HG03064 (cell line): ENCODE measurements around the gene SEMA3D.

Experiments
- ATAC-seq: cut with Tn5 transposase; IDR thresholded peaks from one replicate; pipeline ENCODE4 v1.9.1; 2021; ENCODE audit warnings: low read depth; ENCODE audit not compliant: unreplicated experiment

The SEMA3D gene

DNA sequence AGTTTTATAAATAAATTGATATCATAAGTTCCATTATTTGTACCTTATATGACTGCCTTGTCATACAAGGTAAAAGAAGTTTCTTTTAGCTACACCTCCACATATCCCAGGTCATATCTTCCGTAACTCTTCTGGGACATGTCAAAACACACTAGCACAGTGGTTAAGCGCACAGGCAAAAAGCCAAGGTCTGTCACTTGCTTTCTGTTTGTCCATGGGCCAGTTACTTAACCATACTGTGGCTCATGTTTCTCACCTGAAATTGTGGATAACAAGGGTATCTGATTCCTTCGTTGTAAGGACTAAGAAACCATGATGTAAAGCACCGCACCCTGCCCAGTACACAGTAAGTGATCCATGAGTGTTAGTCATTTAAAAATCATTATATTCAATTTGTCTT is 56.2 kb downstream of the SEMA3D start:
- no peak for ATAC-seq

- no peak for ATAC-seq
These were observed 60.5 kb downstream of the SEMA3D start for GRCh38 chr7:85126383-85126782.

DNA sequence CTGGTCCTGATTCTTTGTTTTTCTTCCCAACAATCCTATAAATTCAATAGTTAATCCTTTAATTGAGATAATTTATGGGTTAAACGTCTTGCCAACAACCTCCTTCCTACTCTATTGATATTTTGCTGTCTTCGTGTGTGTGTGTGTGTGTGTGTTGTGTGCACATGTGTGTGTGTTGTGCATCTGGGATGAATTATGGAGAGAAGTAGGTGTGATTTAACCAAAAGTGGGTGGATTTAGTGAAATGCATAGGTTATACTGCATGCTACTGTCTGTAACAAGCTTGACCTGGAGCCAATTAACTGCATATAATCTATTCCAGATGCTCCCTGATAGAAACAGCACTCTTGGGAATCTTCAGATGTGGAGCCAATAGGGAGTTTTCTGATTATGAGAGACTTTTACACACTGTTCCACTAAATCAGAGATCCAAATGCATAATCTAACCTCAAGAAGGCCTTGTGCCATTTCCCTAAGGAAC is 61.2 kb downstream of the SEMA3D start:
- ATAC-seq = no peak

DNA sequence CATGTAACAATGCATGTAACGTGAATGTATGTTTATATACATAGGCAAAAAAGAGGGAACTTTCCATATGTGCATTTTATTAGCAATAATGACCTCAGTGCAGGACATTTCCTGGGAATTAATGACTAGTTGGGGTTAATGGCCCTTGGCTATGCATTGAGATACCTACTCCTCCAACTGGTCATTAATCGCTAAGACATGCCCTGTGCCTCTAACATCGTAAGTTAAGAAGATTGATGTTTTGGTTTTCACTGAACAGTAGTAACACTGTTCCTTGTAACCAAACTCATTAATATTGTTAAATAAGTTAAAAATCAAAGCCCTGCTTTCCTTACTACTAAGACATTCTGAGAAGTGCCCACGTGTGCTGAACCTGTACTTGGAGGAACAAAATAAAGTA is 61.7 kb downstream of the SEMA3D start:
- ATAC-seq = no peak

- ATAC-seq = no peak
These were observed 66.9 kb downstream of the SEMA3D start for GRCh38 chr7:85119934-85120333.

- ATAC-seq = no peak
These were observed 71.0 kb downstream of the SEMA3D start for GRCh38 chr7:85115862-85116261.

- ATAC-seq = no peak
These were observed 71.8 kb downstream of the SEMA3D start for GRCh38 chr7:85115006-85115405.

- ATAC-seq = no peak
These were observed 72.5 kb downstream of the SEMA3D start for GRCh38 chr7:85114342-85114741.

GRCh38 chr7:85111761-85112160 is 75.1 kb downstream of the SEMA3D start:
- no peak for ATAC-seq

DNA sequence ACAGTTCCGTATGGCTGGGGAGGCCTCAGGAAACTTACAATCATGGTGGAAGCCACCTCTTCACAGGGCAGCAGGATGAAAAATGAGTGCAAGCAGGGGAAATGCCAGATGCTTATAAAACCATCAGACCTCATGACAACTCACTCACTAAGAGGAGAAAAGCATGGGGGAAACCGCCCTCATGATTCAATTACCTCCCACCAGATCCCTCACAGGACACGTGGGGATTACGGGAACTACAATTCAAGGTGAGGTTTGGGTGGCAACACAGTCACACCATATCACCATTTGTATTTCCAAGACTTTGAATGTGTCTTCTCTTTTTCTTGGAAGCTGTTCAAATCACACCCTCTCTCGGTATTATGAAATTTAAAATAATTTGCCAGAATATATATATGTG is 80.1 kb downstream of the SEMA3D start:
- no peak for ATAC-seq

GRCh38 chr7:85104432-85105205 is 82.2 kb downstream of the SEMA3D start:
- no peak for ATAC-seq

- no peak for ATAC-seq
These were observed 82.9 kb downstream of the SEMA3D start for GRCh38 chr7:85103962-85104361.

DNA sequence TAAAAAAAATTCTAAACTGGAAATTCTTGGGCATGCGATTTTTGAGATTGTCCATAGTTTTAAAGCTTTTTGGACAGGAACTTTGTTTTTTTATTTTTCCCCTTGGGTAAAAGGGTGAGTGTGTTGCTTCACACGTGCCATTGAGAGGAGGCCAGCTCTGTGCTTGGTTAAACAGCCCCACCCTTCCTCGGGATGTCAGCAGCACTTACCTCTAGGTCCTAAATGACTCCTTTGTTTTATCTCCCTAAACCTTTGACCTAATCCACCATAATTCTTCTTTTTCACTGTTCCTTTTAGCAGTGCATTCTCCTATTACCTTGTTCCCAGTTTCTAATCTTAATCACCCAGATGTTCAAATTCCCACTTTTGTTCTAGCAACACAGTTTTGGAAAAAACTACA is 83.5 kb downstream of the SEMA3D start:
- ATAC-seq = no peak

GRCh38 chr7:85102813-85103350 is 84.0 kb downstream of the SEMA3D start:
- ATAC-seq = no peak

DNA sequence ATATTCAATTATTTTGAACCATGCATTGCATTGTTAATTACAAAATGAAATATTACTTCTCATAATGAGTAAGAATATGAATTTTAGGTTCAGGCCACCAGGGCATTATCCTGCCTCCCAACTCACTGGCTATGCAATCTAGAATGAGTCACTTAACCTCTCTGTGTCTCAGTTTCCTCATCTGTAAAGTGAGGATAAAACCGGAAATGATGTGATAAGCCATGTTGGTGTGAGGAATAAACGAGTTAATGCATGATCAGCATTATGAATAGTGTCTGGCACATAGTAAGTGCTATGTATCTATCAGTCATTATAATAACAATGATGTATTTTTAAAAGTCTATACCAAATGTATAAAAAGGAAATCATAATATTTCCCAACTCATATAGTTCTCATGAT is 85.5 kb downstream of the SEMA3D start:
- ATAC-seq = no peak

DNA sequence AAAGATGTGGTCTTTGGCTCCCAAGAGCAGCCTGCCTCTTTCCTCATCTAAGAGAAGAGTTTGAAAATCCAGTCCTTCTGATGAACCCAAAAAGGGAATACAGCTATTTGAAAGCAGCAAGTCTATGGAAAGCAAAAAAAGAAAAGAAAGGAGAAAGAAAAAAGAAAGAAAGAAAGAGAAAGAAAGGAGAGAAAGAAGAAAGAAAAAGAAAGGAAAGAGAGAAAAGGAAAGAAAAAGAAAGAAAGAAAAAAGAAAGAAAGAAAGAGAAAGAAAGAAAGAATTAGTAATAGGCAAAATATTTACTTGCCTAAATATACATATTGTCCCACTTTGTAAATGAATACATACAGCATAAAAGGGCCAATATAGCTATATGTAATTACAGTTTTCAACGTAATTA is 89.0 kb downstream of the SEMA3D start:
- no peak for ATAC-seq

DNA sequence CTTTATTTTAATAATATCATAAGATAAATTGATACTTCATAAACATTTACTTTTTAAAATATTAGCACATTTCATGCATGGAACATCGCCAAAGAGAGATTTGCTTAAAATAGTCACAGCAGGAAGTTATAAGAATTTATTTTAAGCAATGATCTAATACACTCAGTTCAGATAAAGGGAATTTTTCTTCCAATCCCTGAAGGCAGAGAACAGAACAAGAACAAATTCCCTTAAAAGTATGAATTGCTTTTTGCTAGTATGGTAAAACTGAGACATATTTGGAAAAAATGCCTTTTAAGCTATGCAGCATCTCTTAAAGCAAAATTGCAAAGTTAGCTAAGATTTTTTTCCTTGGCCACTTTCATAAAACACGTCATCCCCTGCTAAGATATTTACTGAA is 91.0 kb downstream of the SEMA3D start:
- ATAC-seq = no peak

DNA sequence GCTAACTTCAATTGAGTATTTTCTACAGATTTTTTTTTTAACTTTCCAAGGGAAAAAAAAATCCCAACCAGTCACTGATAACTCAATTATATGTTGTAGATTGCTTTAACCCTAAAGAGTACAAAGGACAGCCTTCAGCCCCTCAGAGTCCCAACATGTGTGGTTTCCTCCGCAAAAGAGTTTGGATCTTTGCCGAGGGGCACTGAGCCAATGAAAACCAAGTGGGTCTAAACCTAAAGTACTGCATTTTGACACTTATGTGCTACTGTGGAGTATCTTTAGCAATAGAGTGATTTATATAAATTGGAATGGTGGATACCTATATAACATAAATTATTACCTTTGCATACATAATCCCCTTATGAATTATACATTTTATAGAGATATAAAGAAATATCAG is 91.5 kb downstream of the SEMA3D start:
- no peak for ATAC-seq

DNA sequence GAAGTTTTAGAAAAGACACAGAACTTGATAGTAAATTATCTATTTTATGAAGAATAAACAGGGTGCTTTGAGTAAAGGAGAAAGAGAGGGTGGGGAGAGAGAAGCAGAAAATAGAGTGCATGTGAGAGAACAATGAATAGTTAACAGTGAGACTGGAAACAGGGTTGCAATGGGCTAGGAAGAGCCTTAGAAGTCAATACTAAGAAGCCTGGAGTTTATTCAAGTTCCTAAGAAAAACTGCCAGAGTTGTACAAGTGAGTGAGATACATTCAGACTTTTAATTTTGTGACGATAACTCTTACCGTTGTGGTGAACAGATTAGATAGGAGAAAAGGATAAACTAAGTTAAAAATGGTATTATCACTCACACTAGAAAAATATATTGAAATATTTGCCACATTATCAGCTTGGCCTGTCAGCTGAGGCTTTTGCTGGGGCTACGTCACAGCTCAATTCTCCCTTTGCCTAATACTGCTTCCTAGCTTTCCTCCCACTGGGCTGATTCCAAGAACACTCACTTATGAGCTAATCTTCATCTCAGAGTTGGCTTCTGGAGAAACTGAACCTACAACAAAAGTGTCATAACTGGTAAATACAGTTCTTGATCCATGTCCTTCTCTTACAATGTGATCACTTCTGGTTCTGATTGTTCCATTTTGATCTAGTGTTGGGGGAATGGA is 92.7 kb downstream of the SEMA3D start:
- no peak for ATAC-seq

DNA sequence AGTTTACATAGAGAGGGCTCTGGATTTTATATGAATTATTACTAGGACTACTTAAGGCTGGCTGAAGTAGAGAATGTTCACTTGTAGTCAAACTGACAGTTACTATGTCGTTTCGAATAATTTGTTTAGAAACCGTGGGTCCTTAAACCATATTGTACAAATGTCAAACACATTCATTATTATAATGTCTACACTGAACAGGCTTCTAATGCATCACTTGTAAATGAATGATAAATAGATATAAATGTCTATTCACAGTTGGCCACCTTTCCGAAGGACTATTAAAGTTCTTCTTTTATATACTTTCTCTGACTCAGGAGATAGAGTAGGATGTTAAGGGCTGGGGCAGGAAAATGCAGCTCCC is 95.3 kb downstream of the SEMA3D start:
- no peak for ATAC-seq

GRCh38 chr7:85090919-85091564 is 95.8 kb downstream of the SEMA3D start:
- no peak for ATAC-seq
